HG03442 (cell line): ENCODE measurements around the gene RASSF8.

Source experiments
- ATAC-seq: cut with Tn5 transposase; IDR thresholded peaks from one replicate; pipeline ENCODE4 v1.9.1; 2021; ENCODE audit warnings: mild to moderate bottlenecking, moderate library complexity; ENCODE audit not compliant: unreplicated experiment

RASSF8 gene

DNA sequence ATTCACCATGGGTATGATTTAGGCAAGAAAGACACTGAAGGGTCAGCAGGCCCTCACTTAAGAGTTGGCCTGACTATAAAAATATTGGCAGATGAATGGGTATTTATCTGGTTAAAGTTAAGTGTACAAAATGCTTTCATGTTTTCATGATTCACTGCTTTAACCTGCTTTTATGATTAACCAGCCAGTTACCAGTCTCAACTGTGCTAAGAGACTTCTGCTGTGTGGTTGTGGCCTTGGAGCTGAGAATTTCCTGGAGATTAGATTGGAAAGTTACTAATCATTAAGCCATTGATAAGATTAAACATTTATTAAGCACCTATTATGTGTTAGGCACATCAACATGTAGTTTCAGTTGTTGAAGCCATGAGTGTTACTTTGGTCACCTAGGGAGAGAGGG lies 68.9 kb downstream of the RASSF8 start:
- ATAC-seq, result no peak

DNA sequence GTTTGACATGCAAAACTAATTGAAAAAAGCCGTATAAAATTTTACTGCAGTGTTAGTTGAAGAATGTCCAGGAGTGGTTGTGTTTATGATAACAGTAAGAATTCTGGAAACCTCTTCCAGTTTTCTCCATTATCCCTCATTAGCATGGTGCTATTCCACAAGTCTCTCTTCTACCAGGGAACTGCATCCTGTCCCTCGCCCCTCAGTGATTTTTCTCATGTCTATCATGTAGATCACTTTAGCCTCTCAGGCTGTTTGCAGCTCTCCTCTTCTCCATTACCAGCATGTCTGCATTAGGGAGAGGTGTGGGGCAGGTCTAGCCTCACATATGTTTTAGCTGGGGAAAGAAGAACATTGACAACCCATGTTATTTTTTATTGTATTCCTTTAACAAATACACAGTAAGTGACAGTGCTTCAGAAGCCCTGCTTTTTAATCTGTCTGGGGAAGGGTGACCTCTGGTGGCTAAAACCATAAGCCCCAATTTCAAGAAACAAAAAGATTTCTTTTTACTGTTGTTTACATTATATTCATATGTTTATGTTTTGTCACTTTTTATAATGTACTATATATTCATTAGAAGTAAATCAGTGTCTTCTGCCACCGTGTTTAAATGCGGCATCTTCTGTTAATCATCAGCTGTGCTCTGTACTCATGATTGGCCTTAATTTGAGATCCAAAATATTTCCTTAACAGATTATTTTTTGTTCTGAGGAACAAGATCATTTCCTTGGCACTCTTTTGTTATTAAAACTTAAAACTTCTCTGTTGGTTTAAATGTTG lies 70.7 kb downstream of the RASSF8 start:
- ATAC-seq, result no peak

GRCh38 chr12:26029736-26030022 lies 71.2 kb downstream of the RASSF8 start:
- ATAC-seq, result no peak

DNA sequence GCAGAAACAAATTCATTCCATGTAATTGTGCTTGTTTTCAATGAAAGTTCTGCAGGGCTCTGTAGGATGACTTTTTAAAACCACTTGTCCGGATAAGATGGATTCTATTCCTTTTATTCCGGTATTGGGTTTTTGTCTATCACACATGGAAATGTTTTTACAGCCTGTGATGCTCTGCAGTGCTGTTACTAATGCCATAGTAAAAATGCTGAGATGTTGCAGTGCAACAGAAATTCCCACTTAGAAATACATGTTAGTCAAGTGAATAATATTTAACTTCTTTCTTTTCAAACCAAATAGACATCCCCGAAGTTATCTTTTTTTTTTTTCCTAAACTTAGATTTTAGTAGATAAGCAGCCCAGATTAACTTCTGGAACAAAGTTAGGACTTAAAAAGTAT lies 71.9 kb downstream of the RASSF8 start:
- ATAC-seq, result no peak

DNA sequence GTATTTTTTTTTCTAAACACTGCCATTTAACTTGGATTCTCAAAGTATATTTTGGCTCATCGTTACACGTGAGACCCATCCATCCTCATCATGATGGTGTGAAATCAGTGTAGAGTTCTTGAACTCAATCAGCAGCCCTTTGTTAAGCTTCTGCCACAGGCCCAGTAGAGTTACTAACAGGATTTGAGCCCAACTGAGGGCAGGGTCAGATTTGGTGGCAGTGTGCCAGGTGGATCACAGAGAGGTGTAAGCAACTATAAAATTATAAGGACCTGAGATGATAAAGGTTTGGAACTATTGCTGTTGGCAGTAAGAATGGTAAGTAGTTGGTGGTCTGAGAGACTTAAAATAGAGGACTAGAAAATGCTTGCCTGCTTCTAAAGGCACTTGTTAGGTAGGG lies 72.8 kb downstream of the RASSF8 start:
- ATAC-seq, result no peak

DNA sequence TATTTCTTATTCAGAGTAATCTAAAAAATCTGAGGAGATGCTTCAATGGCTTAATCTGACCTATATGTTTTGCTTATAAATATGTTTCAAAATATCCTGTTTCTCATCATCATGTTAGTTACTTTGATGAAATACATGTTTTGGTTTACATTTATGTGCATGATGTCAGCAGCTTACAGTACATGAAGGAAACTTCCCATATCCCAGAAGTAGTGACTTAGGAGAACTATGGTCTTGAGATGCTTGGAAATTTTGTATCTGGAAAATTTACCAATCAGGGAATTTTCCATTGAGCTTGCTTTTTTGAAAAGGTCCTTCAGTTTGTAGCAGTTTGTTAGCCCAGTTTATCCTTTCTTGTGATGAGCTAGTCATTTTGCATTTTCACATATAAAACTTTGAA lies 73.3 kb downstream of the RASSF8 start:
- ATAC-seq, result no peak

DNA sequence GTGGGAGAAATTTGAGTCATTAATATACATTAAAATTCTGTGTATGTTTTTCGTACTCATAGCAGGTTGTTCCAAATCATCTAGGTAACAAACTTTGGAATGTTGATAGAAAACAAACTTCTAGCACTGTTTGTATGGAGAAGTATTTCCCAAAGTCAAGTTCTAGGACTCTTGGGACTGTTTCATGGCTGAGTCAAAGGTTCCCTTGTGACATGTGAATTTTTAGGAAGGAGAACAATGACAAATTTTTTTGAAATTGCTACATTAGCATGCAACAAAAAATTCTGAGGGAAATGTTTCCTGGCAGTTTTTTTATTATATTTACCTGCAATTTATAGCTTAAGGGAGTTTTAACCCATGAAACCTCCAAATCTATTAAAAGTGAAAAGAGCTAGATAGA lies 73.8 kb downstream of the RASSF8 start:
- no peak for ATAC-seq

- ATAC-seq, result no peak
Observed at GRCh38 chr12:26032719-26033241, 74.3 kb downstream of the RASSF8 start.

DNA sequence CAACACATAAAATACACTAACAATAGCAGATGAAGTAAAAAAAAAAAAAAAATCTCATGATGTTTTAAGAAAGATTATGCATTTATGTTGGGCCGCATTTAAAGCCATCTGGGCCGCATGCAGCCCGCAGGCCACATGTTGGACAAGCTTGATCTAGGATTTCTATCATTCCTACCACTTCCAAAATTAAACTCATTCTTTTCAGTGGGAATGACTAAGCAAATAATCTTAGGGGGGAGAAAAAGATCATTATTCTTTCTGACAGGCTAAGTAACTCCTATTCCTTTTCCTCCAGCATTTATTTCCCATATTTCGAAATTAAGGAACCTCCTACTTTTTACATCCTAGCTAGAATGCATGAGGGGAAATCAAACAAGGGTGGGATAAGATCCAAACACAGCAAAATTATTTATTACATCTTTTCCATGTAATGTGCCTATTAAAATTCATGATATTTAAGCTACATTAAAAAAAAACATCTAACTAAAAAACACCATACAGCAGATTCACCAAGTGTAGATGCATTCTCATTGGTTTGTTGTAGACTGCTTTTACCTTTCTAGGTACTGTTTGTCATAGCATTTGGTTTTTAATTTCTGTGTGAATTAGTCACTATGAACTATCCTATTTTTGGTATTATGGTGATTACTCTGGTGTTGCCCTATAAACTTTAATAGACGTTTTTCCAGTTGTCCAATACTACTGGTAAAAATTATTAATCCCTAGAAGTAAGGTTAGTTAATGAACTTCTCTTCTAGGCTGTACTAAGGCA lies 76.1 kb downstream of the RASSF8 start:
- no peak for ATAC-seq

- no peak for ATAC-seq
Observed at GRCh38 chr12:26036877-26037276, 78.4 kb downstream of the RASSF8 start.

DNA sequence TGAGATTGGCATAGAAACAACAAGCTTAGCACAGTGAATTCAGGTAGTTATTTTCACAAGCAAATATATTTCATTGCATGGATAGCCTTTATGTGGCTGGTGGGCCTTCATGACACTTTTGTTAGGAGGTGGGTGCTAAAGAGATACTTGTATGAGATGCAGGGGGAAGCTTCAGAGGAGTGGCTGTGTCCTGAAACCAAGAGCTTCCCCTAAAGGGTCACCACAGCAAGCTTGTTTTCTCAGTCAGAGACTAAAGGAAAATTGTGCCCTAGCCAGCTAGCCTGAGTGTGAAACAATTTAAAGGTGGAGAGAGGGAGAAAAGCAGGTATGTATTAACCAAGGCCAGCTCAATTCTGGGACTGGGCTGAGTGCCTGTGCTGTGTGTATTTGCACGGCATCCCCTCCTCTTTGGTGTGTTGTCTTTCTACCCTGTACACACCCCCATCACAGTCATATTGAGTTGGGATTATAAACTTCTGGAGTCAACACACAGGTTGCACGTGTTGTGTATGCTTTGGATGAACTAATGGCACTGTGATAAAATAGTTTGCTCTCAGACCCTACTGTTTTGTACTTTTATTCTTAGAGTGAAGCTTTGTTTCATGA lies 79.2 kb downstream of the RASSF8 start:
- ATAC-seq, result no peak

DNA sequence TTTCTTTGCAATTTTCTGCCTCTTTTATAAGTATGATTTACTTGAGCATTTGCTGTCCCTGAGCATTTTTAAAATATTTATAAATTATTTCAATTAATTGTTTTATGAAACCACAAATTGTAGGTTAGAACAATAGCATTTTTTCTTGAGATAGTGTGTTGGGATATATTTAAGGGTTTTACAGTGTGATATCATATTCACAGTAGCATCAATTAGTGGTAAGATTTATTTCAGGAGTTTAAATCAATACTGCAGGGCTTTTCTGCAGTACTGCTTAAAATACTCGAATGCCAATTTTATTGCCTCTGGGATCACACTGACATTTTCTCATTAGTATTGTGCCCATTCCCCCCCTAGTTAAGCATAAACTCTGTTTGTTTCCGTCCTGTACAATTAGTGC lies 84.2 kb downstream of the RASSF8 start:
- ATAC-seq, result no peak

- ATAC-seq, result no peak
Observed at GRCh38 chr12:26043135-26044006, 84.9 kb downstream of the RASSF8 start.

- ATAC-seq, result no peak
Observed at GRCh38 chr12:26044007-26044394, 85.5 kb downstream of the RASSF8 start.

GRCh38 chr12:26044592-26044991 lies 86.1 kb downstream of the RASSF8 start:
- ATAC-seq, result no peak

DNA sequence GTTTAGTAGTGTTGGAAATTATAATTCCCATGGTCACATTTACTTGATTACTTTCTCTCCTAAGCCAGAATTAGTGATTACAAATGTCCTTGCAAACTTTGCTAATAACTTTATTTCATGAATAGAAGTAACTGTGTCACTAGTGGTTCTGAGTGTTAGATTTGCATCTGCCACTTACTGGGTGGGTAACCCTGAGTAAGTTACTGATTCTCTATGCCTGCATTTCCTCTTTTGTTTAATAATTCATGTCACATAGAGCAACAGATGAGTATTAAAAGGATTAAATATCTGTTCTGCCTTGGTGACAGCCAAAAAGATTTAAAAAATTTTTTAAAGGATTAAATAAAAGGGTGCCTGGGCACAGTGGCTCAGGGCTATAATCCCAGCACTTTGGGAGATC lies 87.7 kb downstream of the RASSF8 start:
- ATAC-seq, result no peak

DNA sequence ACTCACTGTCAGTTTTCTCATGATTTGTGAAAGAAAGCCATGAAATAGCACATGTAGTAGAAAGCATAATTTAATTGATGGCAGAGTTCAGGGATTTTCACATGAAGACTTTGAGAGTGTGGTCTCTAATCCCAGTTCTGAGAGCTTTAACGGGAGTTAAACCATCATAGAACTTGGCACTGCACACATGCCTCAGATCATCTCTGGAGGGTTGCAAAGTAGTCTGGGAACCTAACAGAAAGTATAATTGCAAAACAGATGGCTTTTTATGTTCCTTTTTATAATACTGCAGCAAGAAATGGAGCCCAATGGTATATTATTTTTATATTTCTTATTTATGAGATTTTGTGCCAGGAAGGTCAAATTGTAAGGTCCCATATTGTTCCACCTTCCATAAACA lies 88.4 kb downstream of the RASSF8 start:
- no peak for ATAC-seq

DNA sequence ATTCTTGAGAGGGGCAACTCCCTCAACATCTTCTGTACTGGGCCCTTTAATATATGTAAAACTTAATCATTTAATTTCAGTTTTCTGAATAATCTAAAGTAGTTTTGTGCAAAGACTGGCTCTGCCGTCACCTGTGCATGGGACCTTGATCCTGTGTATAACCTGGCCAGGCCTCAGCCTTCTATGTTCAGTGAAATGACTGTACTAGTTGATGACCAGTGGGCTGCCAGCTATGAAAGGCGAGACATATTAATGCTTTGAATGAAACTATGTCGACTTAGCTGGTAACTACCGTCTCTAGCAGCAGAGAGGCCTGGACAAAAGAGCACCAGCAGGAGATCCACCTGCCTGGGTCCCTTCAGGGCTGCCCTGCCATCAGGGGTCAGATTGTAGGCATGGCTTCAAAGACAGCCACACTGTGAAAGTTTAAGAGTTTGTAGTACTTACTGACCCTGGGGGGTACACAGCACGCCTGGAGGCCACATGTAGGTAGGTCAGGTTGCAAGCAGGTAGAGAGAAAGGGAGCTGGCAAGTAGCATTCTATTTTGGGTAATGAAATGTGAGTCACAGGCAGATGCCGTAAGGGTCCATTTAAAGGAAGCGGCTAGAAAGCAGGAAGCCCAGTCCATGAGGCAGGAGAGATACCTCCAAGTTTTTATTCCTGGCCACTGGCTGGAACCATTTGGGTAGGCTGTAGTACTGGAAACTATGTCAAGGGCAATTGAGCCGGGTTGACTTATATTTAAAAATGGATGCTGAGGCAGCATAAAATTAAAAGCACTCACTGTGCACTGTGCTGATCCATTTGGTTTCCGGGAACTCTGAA lies 89.1 kb downstream of the RASSF8 start:
- ATAC-seq, result no peak

DNA sequence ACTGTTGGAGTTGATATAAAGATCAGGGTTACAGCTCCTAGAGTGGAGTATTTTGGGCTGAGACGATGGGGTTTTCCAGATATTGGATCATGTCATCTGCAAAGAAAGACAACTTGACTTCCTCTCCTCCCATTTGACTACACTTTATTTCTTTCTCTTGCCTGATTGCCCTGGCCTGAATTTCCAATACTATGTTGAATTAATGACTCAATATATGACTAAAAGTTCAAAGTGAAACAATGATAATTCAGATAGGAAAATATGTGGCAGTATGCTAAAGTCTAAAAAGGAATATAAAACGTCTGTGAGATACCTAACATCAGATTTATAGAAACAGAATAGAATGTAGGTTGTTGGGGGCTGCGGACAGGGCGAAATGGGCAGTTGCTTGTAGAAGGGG lies 94.2 kb downstream of the RASSF8 start:
- no peak for ATAC-seq

- no peak for ATAC-seq
Observed at GRCh38 chr12:26054383-26054782, 95.9 kb downstream of the RASSF8 start.
